Mesothelial cell of epicardium (in vitro differentiated cells): ENCODE measurements around the gene SP140. TPM values are rescaled to one million over a fixed set of nuclear protein-coding genes. Genes with fewer than 3 reads are reported as not detected.

ENCODE experiments used
- DNase-seq, 2 experiments: peaks; one replicate each; pipeline ENCODE4 v3.0.0; 2021; ENCODE audit warnings: low spot score in 2 of 2; ENCODE audit not compliant: unreplicated experiment in 2 of 2
- H3K27ac Mint-ChIP-seq: 2 replicates; pipeline ENCODE4 v1.8.0; 2021; ENCODE audit warnings: mixed read lengths
- H3K27me3 Mint-ChIP-seq: 2 replicates; pipeline ENCODE4 v1.8.0; 2021; ENCODE audit warnings: low read depth, mixed read lengths
- H3K36me3 Mint-ChIP-seq: 2 replicates; pipeline ENCODE4 v1.8.0; 2021; ENCODE audit warnings: mixed read lengths
- H3K4me1 Mint-ChIP-seq: 2 replicates; pipeline ENCODE4 v1.8.0; 2021; ENCODE audit warnings: mixed read lengths
- H3K4me3 Mint-ChIP-seq: 2 replicates; pipeline ENCODE4 v1.8.0; 2021; ENCODE audit warnings: mild to moderate bottlenecking, moderate library complexity, mixed read lengths
- H3K9me3 Mint-ChIP-seq: 2 replicates; pipeline ENCODE4 v1.8.0; 2021; ENCODE audit warnings: mixed read lengths
- total RNA-seq: library from RNA; stranded (reverse); gene quantifications from 3 replicates; pipeline ENCODE4 v1.2.1, GENCODE V29; 2021
- TF ChIP-seq, protein P1 (sequence below): fragments of 200-600 bp; sonication (generic); IDR thresholded peaks from one replicate; pipeline ENCODE4 v1.5.0; 2021; ENCODE audit warnings: antibody characterized with exemption; ENCODE audit not compliant: unreplicated experiment

SP140 gene
- total RNA-seq, 1 donor from 2014 or later, result 0.34 TPM

- H3K36me3 Mint-ChIP-seq, result peaks cover 2% of the 10 kb centered on the region
These were observed 9.3 kb downstream of the SP140 start for GRCh38 chr2:230234845-230235244.

DNA sequence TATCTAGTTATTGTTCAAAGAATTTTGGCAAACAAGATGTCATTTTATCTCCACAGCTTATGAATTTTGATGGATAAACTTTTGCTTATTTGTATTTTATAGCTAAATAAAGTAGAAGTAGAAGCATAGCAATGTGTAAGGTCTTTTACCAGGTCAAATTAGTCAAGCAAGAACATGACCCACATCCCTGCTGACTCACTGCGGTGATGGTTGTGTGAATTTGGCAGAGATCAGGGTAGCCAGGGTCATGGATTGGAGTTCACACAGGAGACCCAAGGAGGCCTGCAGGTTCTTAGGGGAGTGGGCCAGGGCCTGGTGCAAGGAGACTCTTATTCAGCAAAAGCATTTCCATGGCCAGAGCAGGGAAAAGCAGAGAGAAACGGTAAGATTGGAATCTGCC, 18.7 kb downstream of the SP140 start:
- Mint-ChIP-seq H3K4me1 (no peaks in the 10 kb centered on the region), H3K27me3 (peaks cover 19% of the 10 kb centered on the region), H3K27ac (no peak overlapping the region), H3K36me3 (no peaks in the 10 kb centered on the region), H3K4me3 (no peak overlapping the region), H3K9me3 (peaks cover 9% of the 10 kb centered on the region)
- TF ChIP-seq, protein P1, sequence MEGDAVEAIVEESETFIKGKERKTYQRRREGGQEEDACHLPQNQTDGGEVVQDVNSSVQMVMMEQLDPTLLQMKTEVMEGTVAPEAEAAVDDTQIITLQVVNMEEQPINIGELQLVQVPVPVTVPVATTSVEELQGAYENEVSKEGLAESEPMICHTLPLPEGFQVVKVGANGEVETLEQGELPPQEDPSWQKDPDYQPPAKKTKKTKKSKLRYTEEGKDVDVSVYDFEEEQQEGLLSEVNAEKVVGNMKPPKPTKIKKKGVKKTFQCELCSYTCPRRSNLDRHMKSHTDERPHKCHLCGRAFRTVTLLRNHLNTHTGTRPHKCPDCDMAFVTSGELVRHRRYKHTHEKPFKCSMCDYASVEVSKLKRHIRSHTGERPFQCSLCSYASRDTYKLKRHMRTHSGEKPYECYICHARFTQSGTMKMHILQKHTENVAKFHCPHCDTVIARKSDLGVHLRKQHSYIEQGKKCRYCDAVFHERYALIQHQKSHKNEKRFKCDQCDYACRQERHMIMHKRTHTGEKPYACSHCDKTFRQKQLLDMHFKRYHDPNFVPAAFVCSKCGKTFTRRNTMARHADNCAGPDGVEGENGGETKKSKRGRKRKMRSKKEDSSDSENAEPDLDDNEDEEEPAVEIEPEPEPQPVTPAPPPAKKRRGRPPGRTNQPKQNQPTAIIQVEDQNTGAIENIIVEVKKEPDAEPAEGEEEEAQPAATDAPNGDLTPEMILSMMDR, result no peak
- no peak for DNase-seq

More at GRCh38 chr2:230234845-230235244, 9.3 kb downstream of the SP140 start:
- Mint-ChIP-seq H3K4me3 (no peak overlapping the region), H3K27ac (no peak overlapping the region), H3K4me1 (peaks cover 4% of the 10 kb centered on the region), H3K27me3 (no peaks in the 10 kb centered on the region), H3K9me3 (peaks cover 14% of the 10 kb centered on the region)
- DNase-seq, result no peak
- TF ChIP-seq, protein P1, result no peak

DNA sequence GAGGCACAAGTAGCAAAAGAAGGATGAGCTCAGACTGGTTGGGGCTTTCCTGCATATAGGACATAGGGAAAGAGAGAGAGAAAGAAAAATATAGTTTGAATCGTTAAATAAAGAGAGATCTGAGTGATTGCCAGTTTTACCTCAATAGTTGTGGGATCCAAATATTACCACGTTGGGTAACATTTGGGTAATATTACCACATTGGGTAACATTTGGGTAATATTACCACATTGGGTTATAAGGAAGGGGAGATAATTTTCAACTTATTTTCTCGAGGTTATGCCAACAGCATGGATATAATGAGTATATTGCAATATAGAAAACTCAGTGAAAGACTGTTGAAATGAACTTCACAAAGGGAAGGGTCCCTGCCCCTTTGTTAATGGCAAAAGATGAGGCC, 20.7 kb downstream of the SP140 start:
- Mint-ChIP-seq H3K27ac (no peak overlapping the region), H3K27me3 (peaks cover 22% of the 10 kb centered on the region), H3K9me3 (no peaks in the 10 kb centered on the region), H3K36me3 (no peaks in the 10 kb centered on the region), H3K4me1 (no peaks in the 10 kb centered on the region), H3K4me3 (no peak overlapping the region)
- no peak for DNase-seq
- TF ChIP-seq, protein P1, result no peak

GRCh38 chr2:230250231-230250630, 24.7 kb downstream of the SP140 start:
- DNase-seq, result no peak
- H3K36me3 Mint-ChIP-seq, result no peaks in the 10 kb centered on the region
- H3K4me1 Mint-ChIP-seq, result no peaks in the 10 kb centered on the region
- H3K27me3 Mint-ChIP-seq, result peaks cover 4% of the 10 kb centered on the region
- H3K4me3 Mint-ChIP-seq, result no peak overlapping the region
- no peaks in the 10 kb centered on the region for H3K9me3 Mint-ChIP-seq
- TF ChIP-seq, protein P1, result no peak
- H3K27ac Mint-ChIP-seq, result no peak overlapping the region

GRCh38 chr2:230254152-230254881, 28.8 kb downstream of the SP140 start:
- Mint-ChIP-seq H3K36me3 (no peaks in the 10 kb centered on the region), H3K4me3 (no peak overlapping the region), H3K27me3 (peaks cover 4% of the 10 kb centered on the region), H3K9me3 (no peaks in the 10 kb centered on the region), H3K4me1 (no peaks in the 10 kb centered on the region), H3K27ac (no peak overlapping the region)
- TF ChIP-seq, protein P1, result no peak
- DNase-seq, result no peak
